ENCODE results near the gene NDUFA6.
"Not testable (repeated sequence)": the region's sequence is repeated elsewhere in the genome, so short reads cannot be mapped to it uniquely, and the experiment has no call there.

NDUFA6 gene

GRCh38 chr22:42090596-42091454 is at the start of gene NDUFA6:
Gene NDUFA6 (minus strand): TSS chr22:42090772. CDS start chr22:42090744, 28 bp downstream.
- DNase-seq = peak; percentile 98

- not testable (repeated sequence) for DNase-seq
These were observed 49.6 kb upstream of the NDUFA6 start for GRCh38 chr22:42140153-42140552.

DNA sequence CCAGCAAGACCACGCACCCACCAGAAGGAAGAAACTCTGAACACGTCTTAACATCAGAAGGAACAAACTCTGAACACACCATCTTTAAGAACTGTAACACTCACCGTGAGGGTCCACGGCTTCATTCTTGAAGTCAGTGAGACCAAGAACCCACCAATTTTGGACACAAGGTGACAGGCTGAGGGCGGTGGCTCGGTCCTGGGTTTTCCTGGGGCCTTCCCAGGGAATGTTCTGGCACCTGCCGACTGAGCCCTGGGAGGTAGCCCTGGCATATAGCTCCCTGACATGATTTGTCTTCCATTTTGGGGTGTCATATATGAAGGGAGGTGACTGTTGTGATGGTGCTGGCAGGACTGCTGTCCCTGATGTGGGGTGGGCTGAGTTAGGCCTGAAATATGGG is 48.9 kb upstream of the NDUFA6 start:
- DNase-seq = not testable (repeated sequence)

GRCh38 chr22:42138972-42139371 is 48.4 kb upstream of the NDUFA6 start:
- no peak for DNase-seq

- DNase-seq = no peak
These were observed 47.7 kb upstream of the NDUFA6 start for GRCh38 chr22:42138122-42138770.

- not testable (repeated sequence) for DNase-seq
These were observed 45.1 kb upstream of the NDUFA6 start for GRCh38 chr22:42135688-42136087.

DNA sequence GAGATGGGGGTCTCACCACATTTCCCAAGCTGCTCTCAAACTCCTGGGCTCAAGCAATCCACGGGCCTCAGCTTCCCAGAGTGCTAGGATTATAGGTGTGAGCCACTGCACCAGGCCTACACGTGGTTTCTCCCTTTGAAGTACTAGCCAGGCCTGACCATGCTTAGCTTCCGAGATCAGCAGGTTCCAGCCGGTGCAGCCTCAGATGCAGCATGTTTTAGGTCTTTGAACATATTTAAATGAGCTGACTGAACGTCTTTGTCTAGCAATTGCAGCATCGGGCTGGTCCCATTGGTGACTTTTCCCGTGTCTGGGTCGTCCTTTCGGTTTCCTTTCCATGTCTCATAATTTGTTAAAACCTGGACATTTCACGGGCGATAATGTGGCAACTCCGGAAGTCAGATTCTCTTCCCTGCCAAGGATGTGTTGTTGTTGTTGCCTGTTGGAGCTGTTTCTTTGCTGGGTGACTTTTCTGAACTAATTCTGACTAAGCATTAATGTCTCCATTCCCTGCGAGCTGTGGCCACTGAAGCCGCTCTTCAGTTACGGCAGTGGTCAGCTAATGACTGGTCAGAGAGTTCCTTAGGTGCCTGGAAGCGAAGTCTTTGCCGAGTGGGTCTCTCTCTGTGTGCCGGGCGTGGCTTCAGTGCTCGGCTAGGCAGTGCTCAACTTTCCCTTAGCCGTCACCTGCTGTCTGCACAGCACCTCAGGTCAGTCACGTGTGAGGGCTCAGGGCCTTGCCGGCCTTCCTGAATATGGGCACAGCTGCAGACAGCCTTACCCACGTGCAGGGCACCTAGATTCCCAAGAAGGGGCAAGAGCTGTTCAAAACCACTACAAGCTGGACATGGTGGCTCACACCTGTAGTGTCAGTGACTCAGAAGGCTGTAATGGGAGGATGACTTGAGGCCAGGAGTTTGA is 43.8 kb upstream of the NDUFA6 start:
- no peak for DNase-seq

DNA sequence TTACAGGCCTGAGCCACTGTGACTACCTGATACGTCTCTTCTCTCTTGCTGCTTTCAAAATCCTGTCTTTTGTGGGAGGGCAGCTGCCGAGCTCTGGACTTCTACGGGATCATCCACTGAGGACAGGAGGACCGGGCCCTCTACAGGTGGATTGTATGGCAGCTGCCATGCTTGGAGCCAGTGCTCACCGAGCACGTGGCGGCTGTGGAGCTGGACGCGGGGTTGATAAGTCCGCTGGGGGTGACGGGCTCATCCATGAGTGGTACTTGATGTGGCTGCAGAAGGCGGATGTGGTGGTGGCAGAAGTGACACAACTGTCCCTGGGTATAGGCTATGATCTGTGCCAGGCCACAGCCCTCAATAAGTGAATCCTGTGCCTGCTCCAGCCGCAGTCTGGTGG is 41.9 kb upstream of the NDUFA6 start:
- DNase-seq = no peak

DNA sequence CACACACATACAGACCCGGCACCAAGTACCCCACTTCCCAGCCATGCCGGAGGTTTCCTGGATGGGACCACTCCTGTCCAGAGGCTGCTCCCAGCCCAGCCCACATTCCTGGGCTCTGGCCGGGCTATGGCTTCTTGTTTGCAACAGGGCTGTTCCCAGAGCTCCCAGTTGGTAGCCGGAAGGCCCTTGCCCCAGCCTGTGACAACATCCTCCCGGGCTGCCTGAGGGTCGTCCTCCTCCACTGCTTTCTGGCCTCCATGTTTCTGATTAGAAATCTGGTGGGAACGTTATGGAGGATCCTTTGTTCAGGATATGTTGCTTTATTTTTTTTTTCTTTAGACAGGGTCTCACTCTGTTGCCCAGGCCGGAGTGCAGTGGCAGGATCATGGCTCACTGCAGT is 41.0 kb upstream of the NDUFA6 start:
- DNase-seq = no peak

GRCh38 chr22:42130639-42131431 is 40.3 kb upstream of the NDUFA6 start, which contains the start of gene CYP2D6:
Gene CYP2D6 (minus strand): TSS chr22:42130810. CDS start chr22:42130791, 19 bp downstream.
- not testable (repeated sequence) for DNase-seq

DNA sequence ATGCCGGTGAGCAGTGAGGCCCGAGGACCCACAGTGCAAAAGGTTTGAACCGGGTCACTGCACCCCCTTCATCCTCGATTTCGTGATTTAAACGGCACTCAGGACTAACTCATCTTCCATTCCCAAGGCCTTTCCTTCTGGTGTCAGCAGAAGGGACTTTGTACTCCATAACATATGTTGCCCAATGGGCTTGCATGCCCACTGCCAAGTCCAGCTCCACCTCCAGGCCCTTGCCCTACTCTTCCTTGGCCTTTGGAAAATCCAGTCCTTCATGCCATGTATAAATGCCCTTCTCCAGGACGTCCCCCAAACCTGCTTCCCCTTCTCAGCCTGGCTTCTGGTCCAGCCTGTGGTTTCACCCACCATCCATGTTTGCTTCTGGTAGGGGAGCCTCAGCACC is 39.6 kb upstream of the NDUFA6 start:
- not testable (repeated sequence) for DNase-seq

DNA sequence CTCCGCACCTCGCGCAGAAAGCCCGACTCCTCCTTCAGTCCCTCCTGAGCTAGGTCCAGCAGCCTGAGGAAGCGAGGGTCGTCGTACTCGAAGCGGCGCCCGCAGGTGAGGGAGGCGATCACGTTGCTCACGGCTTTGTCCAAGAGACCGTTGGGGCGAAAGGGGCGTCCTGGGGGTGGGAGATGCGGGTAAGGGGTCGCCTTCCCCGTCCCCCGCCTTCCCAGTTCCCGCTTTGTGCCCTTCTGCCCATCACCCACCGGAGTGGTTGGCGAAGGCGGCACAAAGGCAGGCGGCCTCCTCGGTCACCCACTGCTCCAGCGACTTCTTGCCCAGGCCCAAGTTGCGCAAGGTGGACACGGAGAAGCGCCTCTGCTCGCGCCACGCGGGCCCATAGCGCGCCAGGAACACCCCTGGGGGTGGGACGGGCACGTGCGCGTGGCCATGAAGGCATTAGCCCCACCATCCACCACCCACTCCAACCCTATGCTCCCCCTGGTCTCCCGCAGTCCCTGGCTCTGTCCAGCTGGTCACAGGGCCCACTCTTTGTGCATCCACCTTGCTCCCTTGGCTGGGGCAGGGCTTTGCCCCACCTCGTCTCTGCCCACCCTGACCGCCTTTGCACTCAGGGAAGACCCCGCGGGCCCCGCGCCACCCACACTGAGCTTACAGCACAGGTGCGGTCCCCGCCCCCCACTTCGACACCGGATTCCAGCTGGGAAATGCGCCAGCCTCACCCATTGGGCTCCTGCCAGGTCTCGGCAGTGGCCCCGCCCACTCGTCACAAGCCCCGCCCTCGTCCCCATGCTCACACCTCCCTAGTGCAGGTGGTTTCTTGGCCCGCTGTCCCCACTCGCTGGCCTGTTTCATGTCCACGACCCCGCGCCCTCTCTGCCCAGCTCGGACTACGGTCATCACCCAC is 38.5 kb upstream of the NDUFA6 start:
- DNase-seq = not testable (repeated sequence)

DNA sequence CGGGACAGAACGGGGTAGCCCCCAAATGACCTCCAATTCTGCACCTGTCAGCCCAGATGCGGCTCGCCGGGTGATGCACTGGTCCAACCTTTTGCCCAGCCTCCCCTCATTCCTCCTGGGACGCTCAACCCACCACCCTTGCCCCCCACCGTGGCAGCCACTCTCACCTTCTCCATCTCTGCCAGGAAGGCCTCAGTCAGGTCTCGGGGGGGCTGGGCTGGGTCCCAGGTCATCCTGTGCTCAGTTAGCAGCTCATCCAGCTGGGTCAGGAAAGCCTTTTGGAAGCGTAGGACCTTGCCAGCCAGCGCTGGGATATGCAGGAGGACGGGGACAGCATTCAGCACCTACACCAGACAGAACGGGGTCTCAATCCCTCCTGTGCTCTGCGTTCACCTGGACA is 37.4 kb upstream of the NDUFA6 start:
- not testable (repeated sequence) for DNase-seq

DNA sequence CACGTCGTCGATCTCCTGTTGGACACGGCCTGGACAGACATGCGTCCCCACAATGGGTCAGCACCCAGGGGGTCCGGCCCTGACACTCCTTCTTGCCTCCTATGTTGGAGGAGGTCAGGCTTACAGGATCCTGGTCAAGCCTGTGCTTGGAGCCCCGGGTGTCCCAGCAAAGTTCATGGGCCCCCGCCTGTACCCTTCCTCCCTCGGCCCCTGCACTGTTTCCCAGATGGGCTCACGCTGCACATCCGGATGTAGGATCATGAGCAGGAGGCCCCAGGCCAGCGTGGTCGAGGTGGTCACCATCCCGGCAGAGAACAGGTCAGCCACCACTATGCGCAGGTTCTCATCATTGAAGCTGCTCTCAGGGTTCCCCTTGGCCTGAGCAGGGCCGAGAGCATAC is 37.0 kb upstream of the NDUFA6 start:
- no peak for DNase-seq

GRCh38 chr22:42123529-42123928 is 33.0 kb upstream of the NDUFA6 start:
- not testable (repeated sequence) for DNase-seq

GRCh38 chr22:42120231-42121021 is 29.9 kb upstream of the NDUFA6 start:
- peak; percentile 19 for DNase-seq

DNA sequence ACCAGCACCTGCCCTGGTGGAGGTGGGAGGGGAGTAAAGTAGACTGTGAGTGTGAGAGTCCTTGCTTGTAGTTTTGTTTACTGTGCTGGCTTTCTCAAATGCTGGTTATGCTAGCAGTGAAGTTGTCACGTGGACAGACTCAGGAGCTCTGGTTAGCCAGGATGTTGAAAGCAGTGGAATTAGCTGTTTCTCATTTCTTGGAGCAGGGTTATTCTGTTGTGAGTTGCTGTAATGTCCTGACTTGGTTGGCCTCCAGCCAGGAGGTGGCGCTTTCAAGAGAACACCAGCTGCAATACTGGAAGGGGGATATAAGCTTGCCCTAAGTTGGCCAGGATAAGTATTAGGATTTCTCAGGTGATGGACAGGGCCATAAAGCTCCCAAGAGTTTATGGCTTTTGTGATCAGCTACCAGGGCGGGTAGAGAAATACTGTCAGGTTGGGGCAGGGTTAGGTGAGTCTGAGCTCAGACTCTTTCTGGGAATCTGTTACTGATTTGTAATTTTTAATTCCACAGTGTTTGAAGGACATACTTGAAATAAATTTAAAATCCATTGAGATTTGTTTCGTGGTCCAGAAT is 26.4 kb upstream of the NDUFA6 start:
- no peak for DNase-seq

DNA sequence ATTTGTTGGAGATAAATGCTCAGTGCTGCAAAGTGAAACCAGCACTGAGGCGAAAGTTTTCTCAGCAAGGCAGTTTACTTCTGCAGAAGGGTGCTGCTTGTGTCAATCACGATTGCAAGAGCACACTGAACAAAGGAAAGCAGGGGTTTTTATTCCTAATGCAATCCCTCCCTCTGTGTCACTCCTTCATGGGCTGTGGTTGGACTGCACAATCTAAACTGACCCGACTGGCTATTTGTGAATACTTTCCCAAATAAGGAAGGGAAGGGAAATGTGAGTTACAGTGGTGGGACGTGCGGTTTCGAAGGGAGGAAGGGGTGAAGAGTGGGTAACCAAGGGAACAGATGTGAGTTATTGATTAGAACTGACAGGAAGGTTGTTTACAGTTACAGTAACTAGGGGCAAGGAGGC is 24.9 kb upstream of the NDUFA6 start:
- DNase-seq = not testable (repeated sequence)

GRCh38 chr22:42114721-42115120 is 24.1 kb upstream of the NDUFA6 start:
- no peak for DNase-seq

DNA sequence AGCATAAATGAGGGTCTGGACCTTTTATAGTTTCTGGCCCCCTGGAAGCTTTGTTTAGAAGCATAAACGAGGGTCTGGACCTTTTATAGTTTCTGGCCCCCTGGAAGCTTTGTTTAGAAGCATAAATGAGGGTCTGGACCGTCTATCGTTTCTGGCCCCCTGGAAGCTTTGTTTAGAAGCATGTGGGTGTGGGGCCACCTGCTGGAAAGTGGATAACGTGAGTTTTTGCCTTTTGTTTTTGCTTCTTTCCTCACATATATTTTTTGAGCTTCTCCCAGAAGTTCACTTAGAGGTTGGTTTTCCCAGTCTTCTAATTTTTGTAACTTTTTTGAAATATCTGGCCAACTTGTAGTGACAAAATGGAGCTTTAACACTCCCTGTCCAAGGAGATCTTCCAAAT is 22.2 kb upstream of the NDUFA6 start:
- not testable (repeated sequence) for DNase-seq
